GM06990 (cell line): ENCODE data around the gene LAMC2.
"Not testable (repeated sequence)": the region's sequence is repeated elsewhere in the genome, so short reads cannot be mapped to it uniquely, and the experiment has no call there.

Experiments used
- DNase-seq: peaks from one replicate; pipeline ENCODE4 v3.0.0-alpha.2; 2011; ENCODE audit not compliant: insufficient read length; ENCODE audit errors: extremely low read depth
- H3K27me3 ChIP-seq: replicated peaks from 2 replicates; pipeline ENCODE4 v1.6.0; 2011; ENCODE audit warnings: low read length; ENCODE audit not compliant: control insufficient read depth, insufficient read depth
- H3K36me3 ChIP-seq: 2 replicates; pipeline ENCODE4 v1.5.1; 2011; ENCODE audit warnings: low read length; ENCODE audit not compliant: control insufficient read depth, insufficient read depth
- H3K4me3 ChIP-seq: replicated peaks from 2 replicates; pipeline ENCODE4 v1.5.1; 2011; ENCODE audit warnings: low read depth, mild to moderate bottlenecking, control low read depth, low read length
- TF ChIP-seq, protein P1 (sequence below): IDR thresholded peaks from 2 replicates; pipeline ENCODE4 v1.5.1; 2011; ENCODE audit warnings: low read length, control low read depth, mild to moderate bottlenecking, inconsistent platforms; ENCODE audit not compliant: insufficient read depth, poor library complexity, severe bottlenecking

The LAMC2 gene

GRCh38 chr1:183149273-183149672 lies 36.8 kb upstream of the LAMC2 start:
- no peaks in the 10 kb centered on the region for H3K27me3 ChIP-seq
- no peaks in the 10 kb centered on the region for H3K36me3 ChIP-seq
- DNase-seq, result no peak
- TF ChIP-seq, protein P1, sequence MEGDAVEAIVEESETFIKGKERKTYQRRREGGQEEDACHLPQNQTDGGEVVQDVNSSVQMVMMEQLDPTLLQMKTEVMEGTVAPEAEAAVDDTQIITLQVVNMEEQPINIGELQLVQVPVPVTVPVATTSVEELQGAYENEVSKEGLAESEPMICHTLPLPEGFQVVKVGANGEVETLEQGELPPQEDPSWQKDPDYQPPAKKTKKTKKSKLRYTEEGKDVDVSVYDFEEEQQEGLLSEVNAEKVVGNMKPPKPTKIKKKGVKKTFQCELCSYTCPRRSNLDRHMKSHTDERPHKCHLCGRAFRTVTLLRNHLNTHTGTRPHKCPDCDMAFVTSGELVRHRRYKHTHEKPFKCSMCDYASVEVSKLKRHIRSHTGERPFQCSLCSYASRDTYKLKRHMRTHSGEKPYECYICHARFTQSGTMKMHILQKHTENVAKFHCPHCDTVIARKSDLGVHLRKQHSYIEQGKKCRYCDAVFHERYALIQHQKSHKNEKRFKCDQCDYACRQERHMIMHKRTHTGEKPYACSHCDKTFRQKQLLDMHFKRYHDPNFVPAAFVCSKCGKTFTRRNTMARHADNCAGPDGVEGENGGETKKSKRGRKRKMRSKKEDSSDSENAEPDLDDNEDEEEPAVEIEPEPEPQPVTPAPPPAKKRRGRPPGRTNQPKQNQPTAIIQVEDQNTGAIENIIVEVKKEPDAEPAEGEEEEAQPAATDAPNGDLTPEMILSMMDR, result no peak
- H3K4me3 ChIP-seq, result no peak overlapping the region

DNA sequence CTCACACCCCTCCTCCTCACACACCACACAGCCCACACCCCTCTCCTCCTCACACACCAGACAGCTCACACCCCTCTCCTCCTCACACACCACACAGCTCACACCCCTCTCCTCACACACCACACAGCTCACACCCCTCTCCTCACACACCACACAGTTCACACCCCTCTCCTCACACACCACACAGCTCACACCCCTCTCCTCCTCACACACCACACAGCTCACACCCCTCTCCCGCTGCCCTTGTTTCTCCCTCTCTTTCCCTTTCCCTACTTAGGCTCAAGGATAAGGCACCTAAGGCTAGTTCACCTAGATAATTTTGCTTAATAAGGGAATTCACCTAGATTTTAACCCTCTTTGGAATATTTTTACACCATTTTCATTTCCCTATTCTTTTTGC lies 36.0 kb upstream of the LAMC2 start:
- not testable (repeated sequence) for H3K4me3 ChIP-seq, H3K27me3 ChIP-seq, DNase-seq, H3K36me3 ChIP-seq

GRCh38 chr1:183150445-183150844 lies 35.6 kb upstream of the LAMC2 start:
- TF ChIP-seq, protein P1, result no peak
- no peak overlapping the region for H3K4me3 ChIP-seq
- H3K27me3 ChIP-seq, result no peaks in the 10 kb centered on the region
- H3K36me3 ChIP-seq, result no peaks in the 10 kb centered on the region
- no peak for DNase-seq

DNA sequence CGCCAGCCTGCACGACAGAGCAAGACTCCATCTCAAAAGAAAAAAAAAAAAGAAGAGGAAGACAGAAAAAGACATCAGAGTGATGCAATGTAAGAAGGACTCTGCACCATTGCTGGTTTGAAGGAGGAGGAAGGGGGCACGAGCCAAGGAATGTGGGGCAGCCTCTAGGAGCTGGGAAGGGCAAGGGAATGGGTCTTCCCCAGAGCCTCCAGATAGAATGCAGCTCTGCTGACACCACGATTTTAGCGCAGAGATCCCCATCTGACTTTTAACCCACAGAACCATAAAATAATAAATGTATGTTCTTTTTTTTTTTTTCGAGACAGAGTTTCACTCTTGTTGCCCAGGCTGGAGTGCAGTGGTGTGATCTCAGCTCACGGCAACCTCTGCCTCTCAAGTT lies 33.9 kb upstream of the LAMC2 start:
- Histone ChIP-seq H3K4me3 (no peak overlapping the region), H3K27me3 (no peaks in the 10 kb centered on the region), H3K36me3 (no peaks in the 10 kb centered on the region)
- TF ChIP-seq, protein P1, result no peak
- DNase-seq, result no peak

GRCh38 chr1:183155939-183156338 lies 30.1 kb upstream of the LAMC2 start:
- Histone ChIP-seq H3K27me3 (no peaks in the 10 kb centered on the region), H3K36me3 (no peaks in the 10 kb centered on the region), H3K4me3 (no peak overlapping the region)
- TF ChIP-seq, protein P1, result no peak
- no peak for DNase-seq

DNA sequence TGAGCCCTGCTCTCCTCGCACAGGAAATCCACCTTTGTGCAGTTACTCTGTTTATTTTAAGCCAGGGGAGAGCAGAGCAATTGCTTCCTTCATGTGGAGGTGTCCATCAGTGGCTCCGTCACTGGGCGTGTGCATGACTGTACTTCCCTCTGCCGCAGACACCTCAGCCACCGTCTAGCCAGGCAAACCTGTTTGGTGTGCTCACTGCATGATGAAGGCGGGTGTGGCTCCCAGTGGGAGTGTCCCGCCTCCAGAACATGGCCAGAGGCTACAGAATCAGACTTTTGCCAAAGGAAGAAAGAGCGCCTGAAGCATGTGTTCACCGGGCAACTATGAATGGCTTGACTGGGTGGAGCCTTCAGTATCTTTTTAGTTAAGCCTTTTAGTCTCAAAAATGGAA lies 26.1 kb upstream of the LAMC2 start:
- Histone ChIP-seq H3K4me3 (no peak overlapping the region), H3K27me3 (no peaks in the 10 kb centered on the region), H3K36me3 (no peaks in the 10 kb centered on the region)
- TF ChIP-seq, protein P1, result no peak
- DNase-seq, result no peak
